ENCODE data around the gene RNASET2.
"Not testable (repeated sequence)": the region's sequence is repeated elsewhere in the genome, so short reads cannot be mapped to it uniquely, and the experiment has no call there.

GRCh38 chr6:166886773-166887172, 69.6 kb downstream of the RNASET2 start:
- TF ChIP-seq CTCF, POLR2A (IDR thresholded peaks at IDR 0.05): not testable (repeated sequence)

All from lower leg skin (tissue), 3 donors.